Glutamatergic neuron (in vitro differentiated cells): ENCODE results near the gene CEP135. TPM values are rescaled to one million over a fixed set of nuclear protein-coding genes. Genes with fewer than 3 reads are reported as not detected.
"Not testable (repeated sequence)": the region's sequence is repeated elsewhere in the genome, so short reads cannot be mapped to it uniquely, and the experiment has no call there.

ENCODE experiments used
- DNase-seq: peaks from one replicate; pipeline ENCODE4 v3.0.0; 2022
- H3K27ac Mint-ChIP-seq: one replicate; pipeline ENCODE4 v1.8.0; 2020; ENCODE audit warnings: mild to moderate bottlenecking, mixed read lengths, inconsistent platforms; ENCODE audit not compliant: unreplicated experiment
- H3K27me3 Mint-ChIP-seq: one replicate; pipeline ENCODE4 v1.8.0; 2020; ENCODE audit warnings: mild to moderate bottlenecking, moderate library complexity, mixed read lengths, inconsistent platforms; ENCODE audit not compliant: unreplicated experiment
- H3K36me3 Mint-ChIP-seq: one replicate; pipeline ENCODE4 v1.8.0; 2020; ENCODE audit warnings: mild to moderate bottlenecking, mixed read lengths, inconsistent platforms; ENCODE audit not compliant: unreplicated experiment
- H3K4me1 Mint-ChIP-seq: one replicate; pipeline ENCODE4 v1.8.0; 2020; ENCODE audit warnings: mild to moderate bottlenecking, low read depth, mixed read lengths, inconsistent platforms; ENCODE audit not compliant: unreplicated experiment
- H3K4me3 Mint-ChIP-seq: one replicate; pipeline ENCODE4 v1.8.0; 2020; ENCODE audit warnings: mild to moderate bottlenecking, mixed read lengths, inconsistent platforms; ENCODE audit not compliant: unreplicated experiment
- H3K9me3 Mint-ChIP-seq: one replicate; pipeline ENCODE4 v1.8.0; 2020; ENCODE audit warnings: mild to moderate bottlenecking, moderate library complexity, mixed read lengths, inconsistent platforms; ENCODE audit not compliant: unreplicated experiment
- total RNA-seq: library from RNA; stranded (reverse); fragmentation: NEBNext Ultra II Directional; extraction: Animal tissue kit (Norgen Biotek cat#: 25700); gene quantifications from one replicate; pipeline ENCODE4 v1.2.1, GENCODE V29; 2021; ENCODE audit not compliant: unreplicated experiment
- TF ChIP-seq, protein P1 (sequence below): fragments of 200-600 bp; sonication (generic); IDR thresholded peaks from one replicate; pipeline ENCODE4 v1.5.0; 2021; ENCODE audit not compliant: partially characterized antibody, unreplicated experiment

The CEP135 gene
- total RNA-seq, 1 donor from 2014 or later, result 4.2 TPM

DNA sequence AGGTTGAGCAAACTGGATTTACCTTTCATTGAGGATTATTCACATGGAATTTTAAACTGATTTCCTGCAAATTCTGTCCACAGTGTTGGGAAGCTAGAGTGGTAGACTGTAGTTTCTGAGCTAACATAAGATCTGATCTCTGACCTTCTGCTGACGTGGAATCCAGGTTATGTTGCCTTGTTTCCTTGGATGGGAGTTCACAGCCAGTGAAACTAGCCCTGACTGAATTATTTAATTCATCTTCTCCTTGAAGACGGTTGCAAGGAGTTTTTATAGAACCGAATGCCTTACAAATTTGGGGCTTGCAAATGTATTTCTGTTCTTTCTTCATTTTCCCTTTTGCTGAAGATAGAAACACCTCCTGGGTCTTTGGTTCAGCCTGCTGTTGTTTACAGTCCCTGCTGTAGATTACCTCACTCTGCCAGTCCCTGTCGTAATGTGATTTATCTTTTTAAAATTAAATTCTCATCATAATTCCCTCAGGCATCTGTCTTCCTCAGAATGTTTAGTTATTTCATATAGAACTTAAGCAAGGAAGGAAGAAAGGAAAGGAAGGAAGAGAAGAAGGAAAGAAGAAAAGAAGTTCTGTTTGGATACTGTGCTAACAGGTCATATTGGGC is 113.9 kb downstream of the CEP135 start:
- TF ChIP-seq, protein P1, sequence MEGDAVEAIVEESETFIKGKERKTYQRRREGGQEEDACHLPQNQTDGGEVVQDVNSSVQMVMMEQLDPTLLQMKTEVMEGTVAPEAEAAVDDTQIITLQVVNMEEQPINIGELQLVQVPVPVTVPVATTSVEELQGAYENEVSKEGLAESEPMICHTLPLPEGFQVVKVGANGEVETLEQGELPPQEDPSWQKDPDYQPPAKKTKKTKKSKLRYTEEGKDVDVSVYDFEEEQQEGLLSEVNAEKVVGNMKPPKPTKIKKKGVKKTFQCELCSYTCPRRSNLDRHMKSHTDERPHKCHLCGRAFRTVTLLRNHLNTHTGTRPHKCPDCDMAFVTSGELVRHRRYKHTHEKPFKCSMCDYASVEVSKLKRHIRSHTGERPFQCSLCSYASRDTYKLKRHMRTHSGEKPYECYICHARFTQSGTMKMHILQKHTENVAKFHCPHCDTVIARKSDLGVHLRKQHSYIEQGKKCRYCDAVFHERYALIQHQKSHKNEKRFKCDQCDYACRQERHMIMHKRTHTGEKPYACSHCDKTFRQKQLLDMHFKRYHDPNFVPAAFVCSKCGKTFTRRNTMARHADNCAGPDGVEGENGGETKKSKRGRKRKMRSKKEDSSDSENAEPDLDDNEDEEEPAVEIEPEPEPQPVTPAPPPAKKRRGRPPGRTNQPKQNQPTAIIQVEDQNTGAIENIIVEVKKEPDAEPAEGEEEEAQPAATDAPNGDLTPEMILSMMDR, result no peak
- H3K27me3 Mint-ChIP-seq, result peaks cover 7% of the 10 kb centered on the region
- peak overlapping the region; percentile 25 for H3K27ac Mint-ChIP-seq
- no peak for DNase-seq
- no peak overlapping the region for H3K4me3 Mint-ChIP-seq
- H3K9me3 Mint-ChIP-seq, result no peaks in the 10 kb centered on the region
- H3K4me1 Mint-ChIP-seq, result peaks cover 25% of the 10 kb centered on the region
- peaks cover 5% of the 10 kb centered on the region for H3K36me3 Mint-ChIP-seq

DNA sequence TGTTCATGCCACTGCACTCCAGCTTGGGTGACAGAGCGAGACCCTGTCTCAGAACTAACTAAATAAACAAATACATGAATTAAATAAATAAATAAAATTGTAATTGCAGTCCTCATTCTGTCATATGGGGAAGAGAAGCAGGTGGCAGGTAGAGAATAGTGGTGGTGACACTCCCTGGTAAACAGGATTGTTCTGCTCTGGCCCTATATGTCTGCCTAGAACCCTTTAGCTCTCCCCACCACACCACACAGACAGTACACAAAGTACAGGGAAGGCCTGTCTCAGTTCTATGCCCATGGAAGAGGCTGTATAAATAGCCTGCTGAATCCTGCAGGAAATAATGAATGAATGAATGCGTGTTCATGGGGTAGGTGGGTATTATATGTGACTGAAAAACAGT is 117.7 kb downstream of the CEP135 start:
- H3K27ac Mint-ChIP-seq, result no peak overlapping the region
- no peak for DNase-seq
- H3K4me1 Mint-ChIP-seq, result peaks cover 23% of the 10 kb centered on the region
- peaks cover 5% of the 10 kb centered on the region for H3K9me3 Mint-ChIP-seq
- H3K36me3 Mint-ChIP-seq, result peaks cover 24% of the 10 kb centered on the region
- no peak overlapping the region for H3K4me3 Mint-ChIP-seq
- TF ChIP-seq, protein P1, result no peak
- H3K27me3 Mint-ChIP-seq, result peaks cover 8% of the 10 kb centered on the region

DNA sequence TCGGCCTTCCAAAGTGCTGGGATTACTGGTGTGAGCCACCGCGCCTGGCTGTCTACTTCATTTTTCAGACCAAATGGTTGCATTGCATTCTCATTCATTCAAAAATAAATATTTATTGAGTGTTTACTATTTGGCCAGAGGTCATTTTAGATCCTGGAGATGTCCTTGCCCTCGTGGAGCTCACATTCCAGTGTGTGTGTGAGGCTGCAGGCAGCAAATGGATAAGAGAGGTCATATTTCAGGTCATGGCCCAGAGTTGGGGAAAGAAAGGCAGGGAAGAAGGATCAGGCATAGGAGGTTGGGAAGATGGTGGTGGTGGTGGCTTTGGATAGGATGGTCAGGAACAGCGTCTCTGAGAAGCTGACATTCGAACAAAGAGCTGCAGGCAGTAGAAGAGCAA is 119.1 kb downstream of the CEP135 start:
- peaks cover 24% of the 10 kb centered on the region for H3K36me3 Mint-ChIP-seq
- DNase-seq, result no peak
- H3K4me3 Mint-ChIP-seq, result no peak overlapping the region
- TF ChIP-seq, protein P1, result no peak
- peaks cover 8% of the 10 kb centered on the region for H3K27me3 Mint-ChIP-seq
- peaks cover 14% of the 10 kb centered on the region for H3K4me1 Mint-ChIP-seq
- peak overlapping the region; percentile 5 for H3K27ac Mint-ChIP-seq
- peaks cover 6% of the 10 kb centered on the region for H3K9me3 Mint-ChIP-seq

DNA sequence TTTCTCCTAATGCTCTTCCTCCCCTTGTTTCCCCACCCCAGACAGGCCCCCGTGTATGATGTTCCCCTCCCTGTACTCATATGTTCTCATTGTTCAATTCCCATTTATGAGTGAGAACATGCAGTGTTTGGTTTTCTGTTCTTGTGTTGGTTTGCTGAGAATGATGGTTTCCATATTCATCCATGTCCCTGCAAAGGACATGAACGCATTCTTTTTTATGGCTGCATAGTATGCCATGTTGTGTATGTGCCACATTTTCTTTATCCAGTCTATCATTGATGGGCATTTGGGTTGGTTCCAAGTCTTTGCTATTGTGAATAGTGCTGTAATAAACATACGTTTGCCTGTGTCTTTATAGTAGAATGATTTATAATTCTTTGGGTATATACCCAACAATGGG is 124.0 kb downstream of the CEP135 start:
- H3K9me3 Mint-ChIP-seq, result peaks cover 14% of the 10 kb centered on the region
- H3K27ac Mint-ChIP-seq, H3K4me1 Mint-ChIP-seq, H3K27me3 Mint-ChIP-seq, DNase-seq, H3K4me3 Mint-ChIP-seq: not testable (repeated sequence)
- peaks cover 28% of the 10 kb centered on the region for H3K36me3 Mint-ChIP-seq

DNA sequence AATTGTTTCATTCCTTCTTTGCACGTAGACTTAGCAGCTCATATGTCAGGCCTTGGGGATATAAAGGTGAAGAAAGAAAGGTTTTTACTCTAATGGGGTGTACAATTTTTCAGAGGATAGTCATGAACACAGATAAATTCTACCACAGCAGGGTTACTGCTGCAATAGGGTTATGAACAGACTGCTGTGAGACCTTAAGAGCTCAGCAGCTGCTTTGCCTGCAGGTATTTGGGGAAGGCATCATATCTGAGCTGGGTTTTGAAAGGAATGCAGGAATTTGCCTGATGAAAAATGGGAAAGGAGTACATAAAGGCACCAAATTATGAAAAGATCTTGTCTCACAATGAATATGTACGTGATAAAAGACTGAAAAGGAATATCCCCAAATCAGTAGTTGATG is 128.9 kb downstream of the CEP135 start:
- TF ChIP-seq, protein P1, result no peak
- no peak for DNase-seq
- peaks cover 8% of the 10 kb centered on the region for H3K9me3 Mint-ChIP-seq
- H3K4me1 Mint-ChIP-seq, result peaks cover 11% of the 10 kb centered on the region
- peaks cover 4% of the 10 kb centered on the region for H3K27me3 Mint-ChIP-seq
- H3K4me3 Mint-ChIP-seq, result no peak overlapping the region
- peaks cover 11% of the 10 kb centered on the region for H3K36me3 Mint-ChIP-seq
- no peak overlapping the region for H3K27ac Mint-ChIP-seq
